GM21390 (cell line): ENCODE measurements around the gene ADGRL1.
"Not testable (repeated sequence)": the region's sequence is repeated elsewhere in the genome, so short reads cannot be mapped to it uniquely, and the experiment has no call there.

Experiments used
- ATAC-seq: cut with Tn5 transposase; IDR thresholded peaks from one replicate; pipeline ENCODE4 v1.9.1; 2021; ENCODE audit not compliant: unreplicated experiment

The ADGRL1 gene

GRCh38 chr19:14196105-14196504 is 9.9 kb downstream of the ADGRL1 start:
- not testable (repeated sequence) for ATAC-seq

DNA sequence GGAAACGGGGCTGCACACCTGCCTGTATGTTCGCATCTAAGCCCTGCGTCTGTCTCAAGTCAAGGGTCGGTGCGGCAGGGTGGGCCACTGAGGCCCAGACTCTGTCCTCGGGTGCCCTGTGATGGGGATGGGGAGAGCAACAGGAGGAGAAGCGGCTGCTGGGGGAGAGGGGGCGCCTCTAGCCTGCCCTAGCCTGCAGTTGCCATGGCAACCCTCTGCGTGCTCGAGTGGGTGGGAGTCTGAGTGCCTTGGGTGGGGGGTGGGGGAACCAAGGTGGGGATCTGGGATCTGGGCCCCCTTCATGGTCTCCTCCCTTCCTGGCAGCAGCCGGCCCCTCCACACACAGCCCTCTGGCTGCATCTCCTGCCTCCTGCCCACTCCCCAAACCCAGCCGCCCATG is 10.8 kb downstream of the ADGRL1 start:
- ATAC-seq: not testable (repeated sequence)

- no peak for ATAC-seq
Measured at GRCh38 chr19:14189415-14189814, 16.6 kb downstream of the ADGRL1 start.

DNA sequence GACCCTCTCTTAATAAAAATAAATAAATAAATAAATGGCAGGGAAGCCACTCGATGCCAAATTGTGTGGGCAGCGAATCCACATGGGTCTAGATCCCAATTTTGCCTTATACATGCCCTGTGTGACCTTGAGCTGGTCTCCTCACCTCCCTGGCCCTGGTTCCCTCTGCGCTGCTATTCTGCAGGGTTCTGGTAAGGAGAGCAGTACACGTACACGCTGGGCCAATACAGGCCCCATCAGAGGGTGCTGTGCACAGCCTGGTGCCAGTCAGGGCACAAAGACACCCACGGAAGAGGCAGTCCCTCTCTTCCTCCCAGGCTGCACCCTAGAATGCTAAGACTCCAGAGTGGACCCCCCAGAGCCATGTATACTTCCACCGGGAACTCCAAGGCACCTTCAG is 17.9 kb downstream of the ADGRL1 start:
- not testable (repeated sequence) for ATAC-seq

GRCh38 chr19:14187561-14187960 is 18.4 kb downstream of the ADGRL1 start:
- ATAC-seq: no peak

GRCh38 chr19:14186684-14187083 is 19.3 kb downstream of the ADGRL1 start:
- not testable (repeated sequence) for ATAC-seq

GRCh38 chr19:14185691-14186090 is 20.3 kb downstream of the ADGRL1 start:
- ATAC-seq: not testable (repeated sequence)

DNA sequence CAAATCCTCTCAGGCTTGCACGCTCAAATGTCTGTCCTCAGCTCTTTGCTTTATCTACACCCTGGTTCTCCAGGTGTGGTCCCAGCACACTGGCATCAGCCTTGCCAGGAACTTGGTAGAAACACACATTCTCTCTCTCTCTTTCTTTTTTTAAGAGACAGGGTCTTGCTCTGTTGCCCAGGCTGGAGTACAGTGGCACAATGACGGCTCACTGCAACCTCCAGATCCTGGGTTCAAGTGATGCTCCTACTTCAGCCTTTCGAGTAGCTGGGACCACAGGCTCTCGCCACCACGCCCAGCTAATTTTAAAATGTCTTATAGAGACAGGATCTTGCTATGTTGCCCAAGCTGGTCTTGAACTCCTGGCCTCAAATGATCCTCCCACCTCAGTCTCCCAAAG is 20.8 kb downstream of the ADGRL1 start:
- no peak for ATAC-seq

- no peak for ATAC-seq
Measured at GRCh38 chr19:14183741-14184350, 22.1 kb downstream of the ADGRL1 start.

DNA sequence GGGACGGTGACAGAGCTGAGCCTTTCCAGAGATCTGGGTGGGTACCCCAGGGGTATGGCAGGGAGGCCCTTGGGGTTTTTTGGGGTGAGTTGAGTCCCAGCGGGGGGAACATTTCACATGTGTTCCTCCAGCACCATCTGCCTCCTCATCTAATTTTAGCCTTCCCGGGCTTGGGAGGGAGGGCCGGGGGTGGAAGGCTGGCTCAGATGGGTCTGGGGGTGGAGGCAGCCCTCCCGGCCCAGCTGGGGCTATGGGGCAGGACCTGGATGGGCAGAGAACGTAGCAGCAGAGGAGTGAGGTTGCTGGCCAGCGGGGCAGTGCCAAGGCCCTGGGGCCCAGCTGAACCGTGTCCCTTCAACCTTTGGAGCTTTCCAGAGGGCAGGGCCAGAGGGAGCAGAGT is 23.5 kb downstream of the ADGRL1 start:
- no peak for ATAC-seq

DNA sequence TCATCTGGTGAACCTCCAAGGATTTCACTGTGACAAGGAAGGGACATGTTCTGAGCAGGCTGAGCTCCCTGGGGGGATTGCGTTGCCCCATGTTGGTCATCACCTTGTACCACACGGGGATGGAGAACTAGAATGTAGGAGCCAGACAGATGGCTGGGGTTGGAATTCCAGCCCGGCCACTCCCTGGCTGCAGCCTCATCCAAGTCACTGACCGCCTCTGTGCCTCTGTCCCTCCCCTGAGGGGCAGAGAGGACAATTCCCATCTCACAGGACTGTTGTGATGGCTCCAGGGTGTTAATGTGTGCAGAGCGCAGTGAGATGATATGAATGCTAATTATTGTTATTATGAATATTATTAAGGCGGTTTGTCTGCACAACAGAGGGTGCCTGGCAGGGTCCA is 24.1 kb downstream of the ADGRL1 start:
- ATAC-seq: no peak

- not testable (repeated sequence) for ATAC-seq
Measured at GRCh38 chr19:14181199-14181598, 24.8 kb downstream of the ADGRL1 start.

- ATAC-seq: no peak
Measured at GRCh38 chr19:14177496-14178074, 28.4 kb downstream of the ADGRL1 start.

DNA sequence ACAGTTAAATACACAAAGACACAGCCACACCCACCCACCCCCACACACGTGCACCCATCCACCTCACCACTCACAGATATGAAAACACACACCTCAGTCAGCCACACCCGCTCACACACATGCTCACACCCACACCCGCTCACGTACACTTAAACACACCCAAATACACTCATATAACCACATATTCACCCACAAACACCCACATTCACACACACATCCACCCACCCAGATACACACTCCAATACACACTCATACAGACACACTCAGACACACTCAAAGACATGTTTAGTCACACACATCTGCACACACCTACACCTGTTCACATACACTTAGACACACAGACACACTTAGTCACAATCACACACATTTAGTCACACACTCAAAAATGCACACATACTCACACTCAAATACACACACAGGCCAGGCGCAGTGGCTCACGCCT is 30.6 kb downstream of the ADGRL1 start:
- ATAC-seq: no peak

- no peak for ATAC-seq
Measured at GRCh38 chr19:14174883-14175282, 31.1 kb downstream of the ADGRL1 start.

GRCh38 chr19:14168993-14169392 is 37.0 kb downstream of the ADGRL1 start:
- ATAC-seq: no peak

GRCh38 chr19:14168259-14168972 is 37.6 kb downstream of the ADGRL1 start:
- ATAC-seq: no peak

DNA sequence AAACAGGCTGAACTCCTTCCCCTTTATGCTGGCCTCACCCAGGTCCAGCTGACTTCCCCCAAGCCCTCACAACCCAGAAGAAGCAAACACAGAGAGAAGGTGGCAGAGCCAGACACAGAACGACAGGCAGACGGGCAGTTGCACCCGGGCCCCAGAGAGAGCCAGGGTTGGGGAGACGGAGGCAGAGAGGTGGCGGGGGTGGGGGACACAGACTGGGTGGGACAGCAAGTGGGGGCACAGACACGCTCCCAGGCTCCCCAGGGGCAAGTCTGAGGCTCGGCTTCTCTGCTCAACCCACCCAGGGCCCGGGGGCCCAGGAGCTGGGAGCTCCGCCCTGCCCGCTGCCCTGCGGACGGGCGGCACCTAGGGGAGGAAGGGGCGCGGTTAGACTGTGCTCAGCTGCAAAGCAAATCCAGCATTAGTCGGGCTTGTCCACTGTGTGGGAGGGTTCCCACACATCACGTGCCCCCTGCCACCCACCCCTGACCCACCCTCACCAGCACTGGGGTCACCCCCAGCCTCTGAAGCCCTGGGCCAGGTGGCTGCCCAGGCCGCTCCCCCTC is 38.3 kb downstream of the ADGRL1 start:
- ATAC-seq: no peak

GRCh38 chr19:14166999-14167575 is 38.9 kb downstream of the ADGRL1 start:
- no peak for ATAC-seq

DNA sequence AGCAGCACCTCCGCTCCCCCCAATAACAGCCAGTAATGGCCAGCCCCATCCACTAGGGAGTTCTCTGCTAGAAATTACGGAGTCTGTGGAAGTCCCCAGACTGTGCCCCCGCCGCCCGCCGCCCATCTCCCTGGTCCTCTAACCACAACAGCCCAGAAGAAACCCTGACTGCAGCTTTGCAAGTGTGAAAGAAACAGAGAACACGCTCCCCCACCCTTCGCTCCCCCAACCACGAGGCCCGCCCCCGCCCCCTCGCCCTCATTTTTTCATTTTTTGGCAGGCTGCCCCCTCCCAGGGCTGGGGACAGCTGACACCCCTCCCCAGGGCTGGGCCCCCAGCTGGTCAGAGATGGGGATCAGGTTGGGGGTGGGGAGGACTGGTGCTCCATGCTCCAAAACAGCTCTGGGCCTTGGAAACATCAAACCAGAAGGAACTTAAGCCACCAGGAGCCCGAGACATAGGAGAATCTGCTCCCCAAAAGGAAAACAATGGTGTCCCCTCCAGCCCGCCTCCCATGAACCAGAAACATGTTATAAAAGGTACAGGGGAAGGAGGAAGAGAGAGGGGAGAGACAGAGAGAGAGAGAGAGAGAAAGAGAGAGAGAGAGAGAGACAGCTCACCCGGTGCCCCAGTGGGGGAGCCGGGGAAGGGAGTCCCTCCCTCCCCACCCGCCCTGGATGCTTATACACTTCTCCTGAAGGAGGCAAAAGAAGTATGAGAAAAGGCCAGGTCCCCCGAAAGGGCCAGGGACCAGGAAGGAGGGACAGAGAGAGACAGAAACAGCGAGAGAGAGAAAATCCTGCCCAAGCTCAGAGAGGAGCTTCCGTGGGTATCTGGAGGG is 39.8 kb downstream of the ADGRL1 start:
- ATAC-seq: no peak
